IMR-90 (cell line): ENCODE results near the gene NKAIN2. TPM values are rescaled to one million over a fixed set of nuclear protein-coding genes. Genes with fewer than 3 reads are reported as not detected.

Experiments used
- ATAC-seq: fragments of 200-7000 bp; cut with Tn5 transposase; 2 replicates; pipeline ENCODE4 v1.9.1; 2020; ENCODE audit warnings: low read depth, mild to moderate bottlenecking, moderate library complexity
- BruUV-seq: library from RNA; stranded (reverse); fragments of 400-500 nt; replicated peaks from 2 replicates; lab custom pipeline; 2021; lab: Mats Ljungman, UMichigan
- CTCF ChIA-PET: fragments of 300-600 bp; formaldehyde crosslinking; extraction: SDS; loops from one replicate; lab custom pipeline; 2021; ENCODE audit warnings: antibody characterized with exemption; lab: Yijun Ruan, JAX
- POLR2A ChIA-PET: fragments of 300-600 bp; sonication (Branson Sonifier 250); formaldehyde crosslinking; loops from one replicate; lab custom pipeline; 2022; ENCODE audit warnings: antibody characterized with exemption; ENCODE audit not compliant: unreplicated experiment; lab: Charles Lee
- DNase-seq: peaks from one replicate; pipeline ENCODE4 v3.0.0; 2013
- H2AFZ ChIP-seq: replicated peaks from 2 replicates; pipeline ENCODE3; 2013; ENCODE audit warnings: low read length, mild to moderate bottlenecking; ENCODE audit not compliant: poor library complexity
- H2AK5ac ChIP-seq: 2 replicates; pipeline ENCODE4 v1.6.1; 2013; ENCODE audit warnings: low read depth, low read length, inconsistent platforms
- H2AK9ac ChIP-seq: replicated peaks from 2 replicates; pipeline ENCODE3; 2013; ENCODE audit warnings: mild to moderate bottlenecking, low read depth, low read length, moderate library complexity; ENCODE audit not compliant: poor library complexity
- H2BK120ac ChIP-seq: 2 replicates; pipeline ENCODE4 v1.6.1; 2013; ENCODE audit warnings: low read depth, low read length, inconsistent platforms
- H2BK15ac ChIP-seq: 3 replicates; pipeline ENCODE4 v1.6.1; 2013; ENCODE audit warnings: low read depth, low read length, inconsistent platforms
- H2BK20ac ChIP-seq: 2 replicates; pipeline ENCODE4 v1.6.1; 2013; ENCODE audit warnings: low read depth, mild to moderate bottlenecking, inconsistent platforms, low read length, moderate library complexity
- H2BK5ac ChIP-seq: 2 replicates; pipeline ENCODE4 v1.6.1; 2013; ENCODE audit warnings: mild to moderate bottlenecking, low read depth, low read length, inconsistent platforms; ENCODE audit not compliant: poor library complexity, severe bottlenecking
- H3K14ac ChIP-seq: replicated peaks from 2 replicates; pipeline ENCODE4 v1.6.1; 2013; ENCODE audit warnings: low read depth, low read length, inconsistent platforms
- H3K18ac ChIP-seq: 2 replicates; pipeline ENCODE4 v1.6.1; 2013; ENCODE audit warnings: low read depth, low read length, control low read depth
- H3K23ac ChIP-seq: 2 replicates; pipeline ENCODE4 v1.6.1; 2013; ENCODE audit warnings: low read depth, low read length, inconsistent platforms
- H3K27ac ChIP-seq: 2 replicates; pipeline ENCODE4 v1.5.1; 2013; ENCODE audit warnings: mild to moderate bottlenecking, control low read depth, low read length; ENCODE audit not compliant: insufficient read depth
- H3K27me3 ChIP-seq: 2 replicates; pipeline ENCODE4 v1.6.1; 2013; ENCODE audit warnings: low read length; ENCODE audit not compliant: control insufficient read depth, insufficient read depth
- H3K36me3 ChIP-seq: 2 replicates; pipeline ENCODE4 v1.6.1; 2013; ENCODE audit warnings: low read length, mixed read lengths; ENCODE audit not compliant: control insufficient read depth, insufficient read depth
- H3K4ac ChIP-seq: 2 replicates; pipeline ENCODE4 v1.6.1; 2013; ENCODE audit warnings: low read depth, low read length, inconsistent platforms
- H3K4me1 ChIP-seq: 2 replicates; pipeline ENCODE4 v1.6.1; 2013; ENCODE audit warnings: low read length, mixed read lengths; ENCODE audit not compliant: control insufficient read depth, insufficient read depth
- H3K4me2 ChIP-seq: 2 replicates; pipeline ENCODE4 v1.6.1; 2013; ENCODE audit warnings: low read depth, mild to moderate bottlenecking, control low read depth, low read length, moderate library complexity
- H3K4me3 ChIP-seq: 2 replicates; pipeline ENCODE4 v1.5.1; 2013; ENCODE audit warnings: low read depth, mild to moderate bottlenecking, control low read depth, low read length, moderate library complexity; ENCODE audit not compliant: insufficient read depth
- H3K56ac ChIP-seq: 2 replicates; pipeline ENCODE4 v1.6.1; 2013; ENCODE audit warnings: low read length, inconsistent platforms; ENCODE audit not compliant: insufficient read depth; ENCODE audit errors: extremely low read depth
- H3K79me1 ChIP-seq, 2 experiments: 2 replicates each; pipeline ENCODE4 v1.6.1; 2013; ENCODE audit warnings: low read length in 2 of 2, inconsistent platforms in 1 of 2, low read depth in 1 of 2
- H3K9ac ChIP-seq: 2 replicates; pipeline ENCODE4 v1.6.1; 2013; ENCODE audit warnings: low read depth, low read length, control low read depth
- H3K9me1 ChIP-seq: 2 replicates; pipeline ENCODE4 v1.6.1; 2013; ENCODE audit warnings: low read length, inconsistent platforms; ENCODE audit not compliant: insufficient read depth
- H3K9me3 ChIP-seq: 2 replicates; pipeline ENCODE4 v1.6.1; 2013; ENCODE audit warnings: low read length; ENCODE audit not compliant: control insufficient read depth, insufficient read depth
- H4K20me1 ChIP-seq: 2 replicates; pipeline ENCODE4 v1.6.1; 2013; ENCODE audit warnings: low read length, inconsistent platforms; ENCODE audit not compliant: insufficient read depth
- H4K5ac ChIP-seq: 2 replicates; pipeline ENCODE4 v1.6.1; 2013; ENCODE audit warnings: mild to moderate bottlenecking, low read depth, low read length, control low read depth
- H4K8ac ChIP-seq, 2 experiments: 2 replicates each; pipeline ENCODE4 v1.6.1; 2013; ENCODE audit warnings: low read depth in 2 of 2, low read length in 2 of 2, control low read depth in 1 of 2, inconsistent platforms in 1 of 2
- H4K91ac ChIP-seq: 2 replicates; pipeline ENCODE4 v1.6.1; 2013; ENCODE audit warnings: low read depth, low read length, inconsistent platforms; ENCODE audit not compliant: insufficient read depth
- CHD1 ChIP-seq: IDR thresholded peaks from 2 replicates; pipeline ENCODE4 v1.6.1; 2012; ENCODE audit warnings: low read depth, low read length, improper control_type of control experiment
- MAZ ChIP-seq: IDR thresholded peaks from 2 replicates; pipeline ENCODE4 v1.6.1; 2012; ENCODE audit warnings: low read depth, mild to moderate bottlenecking, low read length, improper control_type of control experiment, moderate library complexity, borderline replicate concordance
- MXI1 ChIP-seq: IDR thresholded peaks from 2 replicates; pipeline ENCODE4 v1.6.1; 2012; ENCODE audit warnings: low read depth, mild to moderate bottlenecking, low read length, moderate library complexity, borderline replicate concordance
- RCOR1 ChIP-seq: IDR thresholded peaks from 2 replicates; pipeline ENCODE4 v1.6.1; 2012; ENCODE audit warnings: mild to moderate bottlenecking, low read length, improper control_type of control experiment; ENCODE audit not compliant: insufficient replicate concordance
- WGBS, 2 experiments: methylation state at CpG; one replicate each; pipeline versions ENCODE4 v1.1.5 to v1.1.7; 2013; ENCODE audit warnings: missing lambda C conversion rate in 2 of 2; ENCODE audit not compliant: insufficient read length in 1 of 2; ENCODE audit errors: extremely low coverage in 2 of 2; 5-methylcytosine and 5-hydroxymethylcytosine counted together
- dilution Hi-C: fragments of 300-500 bp; cut with HindIII; formaldehyde crosslinking; loops from one replicate; pipeline ENCODE4 v1.14.3; 2018; ENCODE audit warnings: low sequenced_read_pairs; ENCODE audit not compliant: unreplicated experiment
- in situ Hi-C: fragments of 300-500 bp; cut with MboI; formaldehyde crosslinking; loops from 3 replicates; pipeline ENCODE4 v1.14.3; 2019; ENCODE audit warnings: low sequenced_read_pairs, inconsistent platforms, mixed read lengths
- intact Hi-C: fragments of 100-400 bp; cut with micrococcal nuclease; formaldehyde crosslinking; loops from 2 replicates; pipeline ENCODE4 v1.10.0; 2022
- polyA plus RNA-seq, 3 experiments: library from polyadenylated mRNA; depleted of rRNA; stranded (reverse); fragments of >200 nt; gene quantifications; 2 replicates each; pipeline ENCODE4 v1.2.3, GENCODE V29; 2012; ENCODE audit warnings: low replicate concordance in 1 of 3
- total RNA-seq: library from RNA; depleted of rRNA; stranded (reverse); fragments of >200 nt; gene quantifications from 2 replicates; pipeline ENCODE4 v1.2.3, GENCODE V29; 2012

Gene NKAIN2
- total and polyA plus RNA-seq, 2 of the 4 experiments (the other 2 are of a cell fraction) = not detected

GRCh38 chr6:124033501-124033900 is 229.8 kb downstream of the NKAIN2 start:
- Histone ChIP-seq H2AK9ac (no peak overlapping the region), H3K23ac (no peak overlapping the region), H2AK5ac (no peak overlapping the region), H3K27ac (no peak overlapping the region), H2BK20ac (no peak overlapping the region), H3K56ac (no peak overlapping the region), H4K20me1 (no peaks in the 10 kb centered on the region), H3K4me2 (no peak overlapping the region), H3K4me3 (no peak overlapping the region), H3K18ac (no peak overlapping the region), H4K91ac (no peak overlapping the region), H2AFZ (no peak overlapping the region), H3K9ac (no peak overlapping the region), H3K27me3 (no peaks in the 10 kb centered on the region), H3K9me3 (no peaks in the 10 kb centered on the region), H4K8ac (no peak overlapping the region), H2BK15ac (no peak overlapping the region), H3K4ac (no peak overlapping the region), H3K14ac (no peak overlapping the region), H4K5ac (no peak overlapping the region), H2BK120ac (no peak overlapping the region), H3K9me1 (no peaks in the 10 kb centered on the region), H3K79me1 (no peaks in the 10 kb centered on the region), H3K36me3 (no peaks in the 10 kb centered on the region), H3K4me1 (no peaks in the 10 kb centered on the region), H2BK5ac (no peak overlapping the region)
- TF ChIP-seq MAZ (no peak), CHD1 (no peak), MXI1 (no peak), RCOR1 (no peak)
- POLR2A ChIA-PET = no interaction called here
- in situ Hi-C loops (no loop called here), intact Hi-C loops (no loop called here), dilution Hi-C loops (no loop called here)
- no peak for ATAC-seq
- no peak for DNase-seq
- no CpG with 5 or more reads among the region's 3 CpGs for WGBS, 2 experiments
- CTCF ChIA-PET = no interaction called here
- no TSS peak for BruUV-seq
